Calu3 (cell line): ENCODE results near the gene SHISA7. TPM values are rescaled to one million over a fixed set of nuclear protein-coding genes. Genes with fewer than 3 reads are reported as not detected.

Experiments used
- BruUV-seq: library from RNA; stranded (reverse); fragments of 400-500 nt; replicated peaks from 2 replicates; lab custom pipeline; 2021; lab: Mats Ljungman, UMichigan
- CTCF ChIA-PET: fragments of 300-600 bp; sonication (Branson Sonifier 250); formaldehyde crosslinking; loops from one replicate; lab custom pipeline; 2022; ENCODE audit warnings: antibody characterized with exemption; lab: Charles Lee
- DNase-seq: peaks from one replicate; pipeline ENCODE4 v3.0.0; 2022
- H3K27ac Mint-ChIP-seq: one replicate; pipeline ENCODE4 v1.8.0; 2022; ENCODE audit warnings: mixed read lengths; ENCODE audit not compliant: unreplicated experiment
- H3K27me3 Mint-ChIP-seq: one replicate; pipeline ENCODE4 v1.8.0; 2022; ENCODE audit warnings: mixed read lengths; ENCODE audit not compliant: unreplicated experiment
- H3K36me3 Mint-ChIP-seq: one replicate; pipeline ENCODE4 v1.8.0; 2022; ENCODE audit warnings: mild to moderate bottlenecking, moderate library complexity, mixed read lengths; ENCODE audit not compliant: insufficient read depth, unreplicated experiment
- H3K4me1 Mint-ChIP-seq: one replicate; pipeline ENCODE4 v1.8.0; 2022; ENCODE audit warnings: mild to moderate bottlenecking, low read depth, mixed read lengths; ENCODE audit not compliant: unreplicated experiment
- H3K4me3 Mint-ChIP-seq: one replicate; pipeline ENCODE4 v1.8.0; 2022; ENCODE audit warnings: mild to moderate bottlenecking, low read depth, moderate library complexity, mixed read lengths; ENCODE audit not compliant: unreplicated experiment
- H3K9me3 Mint-ChIP-seq: one replicate; pipeline ENCODE4 v1.8.0; 2022; ENCODE audit warnings: low read depth, mixed read lengths; ENCODE audit not compliant: unreplicated experiment
- intact Hi-C: fragments of 100-400 bp; cut with micrococcal nuclease; formaldehyde crosslinking; loops from one replicate; pipeline ENCODE4 v1.10.0; 2022; ENCODE audit not compliant: unreplicated experiment
- total RNA-seq: library from RNA; stranded (reverse); gene quantifications from 2 replicates; pipeline ENCODE4 v1.2.3, GENCODE V29; 2022
- TF ChIP-seq, protein P1 (sequence below): fragments of 200-600 bp; IDR thresholded peaks from one replicate; pipeline ENCODE4 v1.8.0; 2022; ENCODE audit warnings: antibody characterized with exemption; ENCODE audit not compliant: unreplicated experiment

SHISA7 gene
- total RNA-seq, 1 experiment from 2014 or later: not detected

- CTCF ChIA-PET: no interaction called here
- H3K27ac Mint-ChIP-seq: no peak overlapping the region
These were observed 42.6 kb downstream of the SHISA7 start for GRCh38 chr19:55400281-55401087.

DNA sequence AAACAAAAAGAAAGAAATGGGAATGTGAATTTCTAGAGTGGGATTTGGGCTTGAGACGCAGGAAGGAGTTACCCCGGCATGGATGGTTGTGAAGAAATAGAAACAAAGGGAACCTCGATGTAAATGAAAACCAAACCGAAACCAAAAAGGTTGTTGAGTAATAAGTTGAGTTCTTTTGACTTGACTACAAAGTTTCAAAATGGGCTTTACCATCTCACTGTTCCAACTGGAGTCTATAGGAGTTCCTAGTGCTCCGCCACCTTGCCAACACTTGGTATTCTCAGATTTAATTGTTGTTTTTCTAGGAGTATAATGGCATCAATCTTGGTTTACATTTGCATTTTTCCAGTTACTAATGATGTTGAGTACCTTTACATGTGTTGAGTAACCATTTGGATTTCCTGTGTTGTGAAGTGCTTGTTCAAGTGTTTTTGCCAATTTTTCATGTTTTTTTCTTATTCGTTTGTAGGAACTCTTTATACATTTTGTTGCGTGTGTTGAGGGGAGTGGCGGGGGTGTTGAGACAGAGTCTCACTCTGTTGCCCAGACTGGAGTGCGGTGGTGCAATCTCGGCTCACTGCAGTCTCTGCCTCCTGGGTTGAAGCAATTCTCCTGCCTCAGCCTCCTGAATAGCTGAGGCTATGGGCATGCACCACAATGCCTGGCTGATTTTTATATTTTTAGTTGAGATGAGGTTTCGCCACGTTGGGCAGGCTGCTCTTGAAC, 44.7 kb downstream of the SHISA7 start:
- TF ChIP-seq, protein P1, sequence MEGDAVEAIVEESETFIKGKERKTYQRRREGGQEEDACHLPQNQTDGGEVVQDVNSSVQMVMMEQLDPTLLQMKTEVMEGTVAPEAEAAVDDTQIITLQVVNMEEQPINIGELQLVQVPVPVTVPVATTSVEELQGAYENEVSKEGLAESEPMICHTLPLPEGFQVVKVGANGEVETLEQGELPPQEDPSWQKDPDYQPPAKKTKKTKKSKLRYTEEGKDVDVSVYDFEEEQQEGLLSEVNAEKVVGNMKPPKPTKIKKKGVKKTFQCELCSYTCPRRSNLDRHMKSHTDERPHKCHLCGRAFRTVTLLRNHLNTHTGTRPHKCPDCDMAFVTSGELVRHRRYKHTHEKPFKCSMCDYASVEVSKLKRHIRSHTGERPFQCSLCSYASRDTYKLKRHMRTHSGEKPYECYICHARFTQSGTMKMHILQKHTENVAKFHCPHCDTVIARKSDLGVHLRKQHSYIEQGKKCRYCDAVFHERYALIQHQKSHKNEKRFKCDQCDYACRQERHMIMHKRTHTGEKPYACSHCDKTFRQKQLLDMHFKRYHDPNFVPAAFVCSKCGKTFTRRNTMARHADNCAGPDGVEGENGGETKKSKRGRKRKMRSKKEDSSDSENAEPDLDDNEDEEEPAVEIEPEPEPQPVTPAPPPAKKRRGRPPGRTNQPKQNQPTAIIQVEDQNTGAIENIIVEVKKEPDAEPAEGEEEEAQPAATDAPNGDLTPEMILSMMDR: no peak
- H3K36me3 Mint-ChIP-seq: peaks cover 55% of the 10 kb centered on the region
- no peak for DNase-seq
- H3K9me3 Mint-ChIP-seq: no peaks in the 10 kb centered on the region
- no TSS peak for BruUV-seq
- CTCF ChIA-PET: no interaction called here
- H3K27me3 Mint-ChIP-seq: no peaks in the 10 kb centered on the region
- intact Hi-C loops: no loop called here
- H3K4me1 Mint-ChIP-seq: no peaks in the 10 kb centered on the region
- peak overlapping the region; percentile 68 for H3K27ac Mint-ChIP-seq
- H3K4me3 Mint-ChIP-seq: no peak overlapping the region

More at GRCh38 chr19:55400281-55401087, 42.6 kb downstream of the SHISA7 start:
- intact Hi-C loops: no loop called here
- DNase-seq: no peak
- no peak overlapping the region for H3K4me3 Mint-ChIP-seq
- H3K27me3 Mint-ChIP-seq: no peaks in the 10 kb centered on the region
- H3K9me3 Mint-ChIP-seq: no peaks in the 10 kb centered on the region
- peaks cover 3% of the 10 kb centered on the region for H3K4me1 Mint-ChIP-seq
- TF ChIP-seq, protein P1: no peak
- H3K36me3 Mint-ChIP-seq: peaks cover 68% of the 10 kb centered on the region
- no TSS peak for BruUV-seq

- H3K9me3 Mint-ChIP-seq: no peaks in the 10 kb centered on the region
- BruUV-seq: no TSS peak
- H3K36me3 Mint-ChIP-seq: peaks cover 61% of the 10 kb centered on the region
- H3K4me3 Mint-ChIP-seq: no peak overlapping the region
- TF ChIP-seq, protein P1: no peak
- intact Hi-C loops: no loop called here
- peaks cover 17% of the 10 kb centered on the region for H3K4me1 Mint-ChIP-seq
- CTCF ChIA-PET: interaction anchor here (0.7 kb wide), 1 partner anchor 13 kb away, joined by 6 read pairs; no protein-coding TSS in a partner anchor
- no peak for DNase-seq
- H3K27me3 Mint-ChIP-seq: no peaks in the 10 kb centered on the region
- peak overlapping the region; percentile 43 for H3K27ac Mint-ChIP-seq
These were observed 50.0 kb downstream of the SHISA7 start for GRCh38 chr19:55392820-55393761.
